Glutamatergic neuron (in vitro differentiated cells): ENCODE results near the gene UBA7. TPM values are rescaled to one million over a fixed set of nuclear protein-coding genes. Genes with fewer than 3 reads are reported as not detected.

ENCODE experiments used
- DNase-seq: peaks from one replicate; pipeline ENCODE4 v3.0.0; 2022
- H3K27ac Mint-ChIP-seq: one replicate; pipeline ENCODE4 v1.8.0; 2020; ENCODE audit warnings: mild to moderate bottlenecking, mixed read lengths, inconsistent platforms; ENCODE audit not compliant: unreplicated experiment
- H3K27me3 Mint-ChIP-seq: one replicate; pipeline ENCODE4 v1.8.0; 2020; ENCODE audit warnings: mild to moderate bottlenecking, moderate library complexity, mixed read lengths, inconsistent platforms; ENCODE audit not compliant: unreplicated experiment
- H3K36me3 Mint-ChIP-seq: one replicate; pipeline ENCODE4 v1.8.0; 2020; ENCODE audit warnings: mild to moderate bottlenecking, mixed read lengths, inconsistent platforms; ENCODE audit not compliant: unreplicated experiment
- H3K4me1 Mint-ChIP-seq: one replicate; pipeline ENCODE4 v1.8.0; 2020; ENCODE audit warnings: mild to moderate bottlenecking, low read depth, mixed read lengths, inconsistent platforms; ENCODE audit not compliant: unreplicated experiment
- H3K4me3 Mint-ChIP-seq: one replicate; pipeline ENCODE4 v1.8.0; 2020; ENCODE audit warnings: mild to moderate bottlenecking, mixed read lengths, inconsistent platforms; ENCODE audit not compliant: unreplicated experiment
- H3K9me3 Mint-ChIP-seq: one replicate; pipeline ENCODE4 v1.8.0; 2020; ENCODE audit warnings: mild to moderate bottlenecking, moderate library complexity, mixed read lengths, inconsistent platforms; ENCODE audit not compliant: unreplicated experiment
- total RNA-seq: library from RNA; stranded (reverse); fragmentation: NEBNext Ultra II Directional; extraction: Animal tissue kit (Norgen Biotek cat#: 25700); gene quantifications from one replicate; pipeline ENCODE4 v1.2.1, GENCODE V29; 2021; ENCODE audit not compliant: unreplicated experiment
- TF ChIP-seq, protein P1 (sequence below): fragments of 200-600 bp; sonication (generic); IDR thresholded peaks from one replicate; pipeline ENCODE4 v1.5.0; 2021; ENCODE audit not compliant: partially characterized antibody, unreplicated experiment

The UBA7 gene
- total RNA-seq, 1 donor from 2014 or later, result 0.54 TPM

GRCh38 chr3:49801160-49801559, 12.6 kb downstream of the UBA7 start:
- Mint-ChIP-seq H3K9me3 (peaks cover 12% of the 10 kb centered on the region), H3K4me3 (no peak overlapping the region), H3K27ac (no peak overlapping the region), H3K4me1 (peaks cover 11% of the 10 kb centered on the region), H3K27me3 (peaks cover 12% of the 10 kb centered on the region), H3K36me3 (no peaks in the 10 kb centered on the region)
- no peak for DNase-seq
- TF ChIP-seq, protein P1, sequence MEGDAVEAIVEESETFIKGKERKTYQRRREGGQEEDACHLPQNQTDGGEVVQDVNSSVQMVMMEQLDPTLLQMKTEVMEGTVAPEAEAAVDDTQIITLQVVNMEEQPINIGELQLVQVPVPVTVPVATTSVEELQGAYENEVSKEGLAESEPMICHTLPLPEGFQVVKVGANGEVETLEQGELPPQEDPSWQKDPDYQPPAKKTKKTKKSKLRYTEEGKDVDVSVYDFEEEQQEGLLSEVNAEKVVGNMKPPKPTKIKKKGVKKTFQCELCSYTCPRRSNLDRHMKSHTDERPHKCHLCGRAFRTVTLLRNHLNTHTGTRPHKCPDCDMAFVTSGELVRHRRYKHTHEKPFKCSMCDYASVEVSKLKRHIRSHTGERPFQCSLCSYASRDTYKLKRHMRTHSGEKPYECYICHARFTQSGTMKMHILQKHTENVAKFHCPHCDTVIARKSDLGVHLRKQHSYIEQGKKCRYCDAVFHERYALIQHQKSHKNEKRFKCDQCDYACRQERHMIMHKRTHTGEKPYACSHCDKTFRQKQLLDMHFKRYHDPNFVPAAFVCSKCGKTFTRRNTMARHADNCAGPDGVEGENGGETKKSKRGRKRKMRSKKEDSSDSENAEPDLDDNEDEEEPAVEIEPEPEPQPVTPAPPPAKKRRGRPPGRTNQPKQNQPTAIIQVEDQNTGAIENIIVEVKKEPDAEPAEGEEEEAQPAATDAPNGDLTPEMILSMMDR, result no peak

GRCh38 chr3:49799761-49800160, 14.0 kb downstream of the UBA7 start, which contains the start of gene CDHR4:
Gene CDHR4 (minus strand): TSS chr3:49799873. CDS start chr3:49799812, 61 bp downstream.
- Mint-ChIP-seq H3K4me1 (peaks cover 3% of the 10 kb centered on the region), H3K9me3 (peaks cover 8% of the 10 kb centered on the region), H3K36me3 (no peaks in the 10 kb centered on the region), H3K27ac (no peak within 1 kb of the TSS), H3K27me3 (peaks cover 14% of the 10 kb centered on the region), H3K4me3 (no peak within 1 kb of the TSS)
- TF ChIP-seq, protein P1, result no peak
- DNase-seq, result no peak

DNA sequence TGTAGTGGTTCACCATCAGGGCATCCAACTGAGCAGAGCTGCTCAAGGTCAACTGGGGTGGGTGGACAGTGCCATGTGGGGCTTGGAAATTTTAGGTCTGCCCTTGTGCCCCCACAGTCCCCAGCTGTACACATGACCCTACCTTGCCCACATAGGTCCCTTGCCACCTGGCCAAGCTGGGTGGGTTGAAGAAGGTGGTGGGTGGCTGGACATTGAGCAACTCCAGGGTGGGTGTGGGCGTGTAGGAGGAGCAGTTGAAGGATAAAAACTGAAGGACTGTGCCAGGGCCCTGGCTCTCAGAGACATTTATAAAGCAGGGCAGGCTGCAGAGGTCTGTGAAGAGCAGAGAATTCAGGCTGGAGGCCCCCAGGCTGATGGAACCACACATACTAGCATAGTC, 14.6 kb downstream of the UBA7 start:
- no peak for DNase-seq
- Mint-ChIP-seq H3K36me3 (no peaks in the 10 kb centered on the region), H3K27me3 (peaks cover 14% of the 10 kb centered on the region), H3K4me1 (peaks cover 2% of the 10 kb centered on the region), H3K9me3 (peaks cover 8% of the 10 kb centered on the region), H3K4me3 (no peak overlapping the region), H3K27ac (no peak overlapping the region)
- TF ChIP-seq, protein P1, result no peak

GRCh38 chr3:49794926-49795905, 18.5 kb downstream of the UBA7 start:
- Mint-ChIP-seq H3K27me3 (peaks cover 3% of the 10 kb centered on the region), H3K36me3 (no peaks in the 10 kb centered on the region), H3K4me3 (no peak overlapping the region), H3K4me1 (peaks cover 1% of the 10 kb centered on the region), H3K9me3 (no peaks in the 10 kb centered on the region), H3K27ac (no peak overlapping the region)
- no peak for DNase-seq
- TF ChIP-seq, protein P1, result no peak

GRCh38 chr3:49794431-49794830, 19.3 kb downstream of the UBA7 start:
- Mint-ChIP-seq H3K4me1 (peaks cover 5% of the 10 kb centered on the region), H3K9me3 (no peaks in the 10 kb centered on the region), H3K36me3 (no peaks in the 10 kb centered on the region), H3K4me3 (no peak overlapping the region), H3K27me3 (peaks cover 7% of the 10 kb centered on the region), H3K27ac (no peak overlapping the region)
- TF ChIP-seq, protein P1, result no peak
- DNase-seq, result no peak
